Measurements from ENCODE around the gene FBXO45.

DNA sequence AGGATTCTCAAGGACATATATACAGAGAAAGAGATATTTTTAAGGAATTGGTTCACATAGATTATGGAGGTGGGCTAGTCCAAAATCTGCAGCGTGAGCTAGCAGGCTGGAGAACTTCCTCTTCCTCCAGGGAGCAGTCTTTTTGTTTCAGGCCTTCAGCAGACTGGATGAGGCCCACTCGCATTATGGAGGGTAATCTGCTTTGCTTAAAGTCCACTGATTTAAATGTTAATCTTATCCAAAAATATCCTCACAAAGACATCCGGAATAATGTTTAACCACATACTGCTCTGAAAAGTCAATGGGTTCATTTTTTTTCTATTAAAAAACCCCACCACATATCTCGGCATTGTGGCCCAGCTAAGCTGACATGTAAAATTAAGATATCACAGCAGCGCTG is 48.8 kb downstream of the FBXO45 start:
- TF ChIP-seq ATF3 (IDR thresholded peaks at IDR 0.05): no peak
- TF ChIP-seq, protein P1, sequence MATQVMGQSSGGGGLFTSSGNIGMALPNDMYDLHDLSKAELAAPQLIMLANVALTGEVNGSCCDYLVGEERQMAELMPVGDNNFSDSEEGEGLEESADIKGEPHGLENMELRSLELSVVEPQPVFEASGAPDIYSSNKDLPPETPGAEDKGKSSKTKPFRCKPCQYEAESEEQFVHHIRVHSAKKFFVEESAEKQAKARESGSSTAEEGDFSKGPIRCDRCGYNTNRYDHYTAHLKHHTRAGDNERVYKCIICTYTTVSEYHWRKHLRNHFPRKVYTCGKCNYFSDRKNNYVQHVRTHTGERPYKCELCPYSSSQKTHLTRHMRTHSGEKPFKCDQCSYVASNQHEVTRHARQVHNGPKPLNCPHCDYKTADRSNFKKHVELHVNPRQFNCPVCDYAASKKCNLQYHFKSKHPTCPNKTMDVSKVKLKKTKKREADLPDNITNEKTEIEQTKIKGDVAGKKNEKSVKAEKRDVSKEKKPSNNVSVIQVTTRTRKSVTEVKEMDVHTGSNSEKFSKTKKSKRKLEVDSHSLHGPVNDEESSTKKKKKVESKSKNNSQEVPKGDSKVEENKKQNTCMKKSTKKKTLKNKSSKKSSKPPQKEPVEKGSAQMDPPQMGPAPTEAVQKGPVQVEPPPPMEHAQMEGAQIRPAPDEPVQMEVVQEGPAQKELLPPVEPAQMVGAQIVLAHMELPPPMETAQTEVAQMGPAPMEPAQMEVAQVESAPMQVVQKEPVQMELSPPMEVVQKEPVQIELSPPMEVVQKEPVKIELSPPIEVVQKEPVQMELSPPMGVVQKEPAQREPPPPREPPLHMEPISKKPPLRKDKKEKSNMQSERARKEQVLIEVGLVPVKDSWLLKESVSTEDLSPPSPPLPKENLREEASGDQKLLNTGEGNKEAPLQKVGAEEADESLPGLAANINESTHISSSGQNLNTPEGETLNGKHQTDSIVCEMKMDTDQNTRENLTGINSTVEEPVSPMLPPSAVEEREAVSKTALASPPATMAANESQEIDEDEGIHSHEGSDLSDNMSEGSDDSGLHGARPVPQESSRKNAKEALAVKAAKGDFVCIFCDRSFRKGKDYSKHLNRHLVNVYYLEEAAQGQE (IDR thresholded peaks at IDR 0.05): no peak
- TF ChIP-seq CTCF (IDR thresholded peaks at IDR 0.05; ENCODE audit: low read depth, low read length, missing input control): no peak
- no peak for TF ChIP-seq TAF1 (conservative IDR thresholded peaks at IDR 0.05)
- no peak for TF ChIP-seq JUND (IDR thresholded peaks at IDR 0.05)
- TF ChIP-seq HNF4G (IDR thresholded peaks at IDR 0.05): no peak
- no peak for TF ChIP-seq FOXA2 (IDR thresholded peaks at IDR 0.05)
- no peak for TF ChIP-seq MAX (IDR thresholded peaks at IDR 0.05)
- TF ChIP-seq YY1 (IDR thresholded peaks at IDR 0.05): no peak
- no peak for TF ChIP-seq EGR1 (IDR thresholded peaks at IDR 0.05; ENCODE audit: low read depth in 2 of 2)
- TF ChIP-seq SP1 (IDR thresholded peaks at IDR 0.05): no peak
- TF ChIP-seq RAD21 (IDR thresholded peaks at IDR 0.05): no peak

All from liver (tissue), 3 donors.